Stimulated activated CD8-positive, alpha-beta memory T cell treated with anti-CD3 and anti-CD28 coated beads, Interleukin-2, amount 100 ng/mL, for 1 hour (primary cell): ENCODE data around the gene SEMA3C.

ENCODE experiments used
- DNase-seq, 2 donors: peaks; one replicate each; pipeline ENCODE4 v3.0.0-alpha.2; 2020; ENCODE audit warnings: low read depth in 2 of 2

Gene SEMA3C

DNA sequence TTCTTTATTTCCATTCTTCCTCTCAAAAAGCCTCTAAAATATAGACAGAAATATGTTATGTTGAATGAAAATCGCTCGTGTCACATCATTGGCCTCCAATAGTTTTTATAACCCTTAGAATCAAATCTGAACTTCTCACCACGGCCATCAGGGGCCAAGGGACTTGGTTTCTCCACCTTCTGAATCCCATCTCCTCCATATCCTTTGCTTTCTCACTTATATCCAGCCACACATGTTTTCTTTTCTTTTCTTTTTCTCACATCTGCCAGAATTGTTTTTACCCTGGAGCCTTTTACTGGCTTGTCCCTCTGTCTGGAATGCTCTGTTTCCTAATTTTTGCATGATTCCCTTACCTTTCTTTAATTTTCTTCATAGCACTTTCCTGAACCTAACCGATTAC, 184.8 kb downstream of the SEMA3C start:
- DNase-seq, result no peak

DNA sequence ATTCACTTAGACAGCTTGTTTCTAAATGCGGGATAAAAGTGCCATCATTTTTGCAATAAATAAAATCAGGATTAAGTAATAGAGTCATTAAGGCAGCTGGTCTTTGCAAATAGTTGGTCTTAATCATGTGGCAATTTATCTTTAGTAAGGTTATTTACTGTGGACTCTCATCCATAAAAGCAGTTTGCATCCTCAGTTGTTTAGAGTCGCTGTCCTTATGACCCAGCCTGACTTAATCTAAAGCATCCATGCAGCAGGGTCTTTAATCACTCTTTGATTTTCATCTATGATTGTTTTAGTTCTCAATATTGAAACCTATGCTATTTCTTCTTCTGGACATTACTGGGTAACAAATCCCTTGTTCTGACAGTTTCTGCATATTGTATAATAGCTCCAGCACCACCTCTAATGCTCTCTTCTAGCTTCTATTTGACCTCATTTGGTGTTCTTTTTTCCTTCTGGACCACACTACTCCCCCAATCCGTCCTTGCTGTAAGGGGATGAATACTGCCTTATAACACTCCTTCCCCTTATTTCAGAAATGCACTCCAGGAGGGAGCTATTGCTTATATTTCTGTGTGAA, 185.4 kb downstream of the SEMA3C start:
- no peak for DNase-seq

DNA sequence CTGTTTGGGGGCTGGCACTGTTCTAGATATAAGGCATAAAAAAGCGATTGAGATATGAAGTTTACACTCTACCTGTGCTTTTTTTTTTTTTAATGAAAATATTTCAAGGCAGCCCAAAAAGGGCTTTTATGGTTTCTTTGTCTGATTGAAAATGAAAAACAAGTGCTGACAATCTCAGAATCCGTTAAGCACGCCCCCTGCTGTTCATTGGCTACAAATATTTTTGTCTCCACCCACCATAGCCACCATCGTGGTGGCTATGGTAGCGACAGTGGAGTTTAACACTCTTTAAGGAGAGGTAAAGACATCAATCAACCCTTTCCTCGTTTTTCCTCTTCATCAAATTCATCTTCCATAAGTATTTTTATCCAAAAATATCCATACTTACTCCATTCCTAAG, 186.2 kb downstream of the SEMA3C start:
- no peak for DNase-seq

DNA sequence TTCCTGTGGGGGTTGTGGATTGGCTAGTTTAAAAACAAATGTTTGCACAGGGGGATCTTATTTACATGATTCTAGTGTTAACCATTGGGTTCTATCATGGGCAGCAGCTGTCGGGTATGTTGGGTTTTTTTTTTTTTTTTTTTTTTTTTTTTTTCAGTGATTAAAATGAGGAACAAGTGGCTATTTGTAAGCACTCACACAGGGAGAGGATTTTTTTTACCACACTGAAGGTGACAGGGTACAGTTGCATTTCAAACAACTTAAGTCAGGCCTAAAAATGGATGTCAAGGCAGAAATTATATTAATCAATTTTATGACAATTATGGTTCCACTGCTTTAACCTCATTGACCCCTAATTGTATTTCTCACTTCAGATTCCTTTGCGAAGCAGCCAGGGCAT, 187.6 kb downstream of the SEMA3C start:
- DNase-seq, result no peak

DNA sequence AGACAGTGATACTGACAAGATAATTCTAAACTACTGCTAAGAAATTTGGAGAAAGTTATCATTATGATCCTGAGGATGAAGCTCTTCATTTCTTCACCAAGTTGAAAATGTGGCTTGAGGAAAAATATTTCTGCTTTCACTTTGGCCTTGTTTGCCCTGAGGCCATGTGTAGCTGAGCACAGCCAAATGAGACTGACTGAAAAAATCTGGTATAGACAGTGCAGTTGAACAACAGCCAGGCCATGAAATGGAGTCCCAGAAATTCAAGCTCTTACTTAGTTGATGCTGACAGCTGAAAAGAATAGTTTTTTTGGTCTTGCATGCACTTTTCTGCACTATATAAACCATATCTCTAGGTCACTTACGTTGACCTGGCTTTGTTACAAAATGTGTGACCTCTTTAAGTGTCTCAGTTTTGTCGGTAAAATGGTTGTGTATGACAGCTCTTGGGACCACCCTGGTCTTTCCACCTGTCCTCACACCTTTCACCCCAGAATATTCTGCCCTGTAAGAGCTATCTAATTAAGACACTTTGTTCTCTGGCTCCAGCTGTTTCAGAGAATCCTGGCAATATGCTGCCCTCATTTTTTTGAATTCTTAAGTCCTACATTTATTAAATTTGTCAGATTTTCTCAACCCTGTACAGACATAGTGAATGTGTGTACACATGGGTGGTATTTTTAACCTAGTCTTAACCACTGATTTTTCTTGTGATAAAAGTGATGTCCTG, 189.1 kb downstream of the SEMA3C start:
- no peak for DNase-seq

DNA sequence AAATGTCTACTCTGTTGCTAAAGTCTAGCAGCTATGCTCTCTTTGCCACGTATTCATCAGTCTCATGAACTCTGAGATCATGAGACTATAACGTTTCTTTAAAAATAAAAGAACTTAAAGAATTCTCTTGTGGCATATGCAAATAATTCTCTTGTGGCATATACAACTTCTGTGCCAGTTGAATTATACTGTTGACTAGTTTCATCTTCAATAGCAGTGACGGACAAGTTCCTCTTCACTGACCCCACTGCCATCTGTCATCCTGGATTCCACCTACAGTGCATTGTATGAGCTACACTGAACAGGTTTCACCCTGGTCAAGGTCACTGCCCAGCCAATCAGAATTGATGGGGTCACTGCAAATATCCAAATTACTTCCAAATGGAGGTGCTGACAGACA, 192.2 kb downstream of the SEMA3C start:
- no peak for DNase-seq

DNA sequence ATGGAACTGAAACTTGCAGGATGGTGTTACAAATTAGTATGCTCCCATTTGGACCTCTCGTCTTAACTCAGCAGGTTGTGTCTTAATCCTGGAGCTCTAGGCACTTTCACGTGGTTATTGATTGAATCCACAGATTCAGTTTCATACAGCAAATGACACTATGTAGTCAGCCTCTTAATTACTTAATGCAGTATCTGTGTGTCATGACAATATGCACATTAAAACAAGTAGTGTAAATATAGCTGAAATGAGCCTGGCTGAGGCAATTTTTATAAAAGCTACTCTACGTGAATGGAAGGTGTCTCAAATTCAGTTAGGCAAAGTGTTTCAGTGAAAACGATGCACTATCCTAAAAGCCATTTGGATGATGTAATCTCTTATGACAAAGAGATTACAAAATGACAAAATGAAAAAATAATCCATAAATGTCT, 193.7 kb downstream of the SEMA3C start:
- no peak for DNase-seq

DNA sequence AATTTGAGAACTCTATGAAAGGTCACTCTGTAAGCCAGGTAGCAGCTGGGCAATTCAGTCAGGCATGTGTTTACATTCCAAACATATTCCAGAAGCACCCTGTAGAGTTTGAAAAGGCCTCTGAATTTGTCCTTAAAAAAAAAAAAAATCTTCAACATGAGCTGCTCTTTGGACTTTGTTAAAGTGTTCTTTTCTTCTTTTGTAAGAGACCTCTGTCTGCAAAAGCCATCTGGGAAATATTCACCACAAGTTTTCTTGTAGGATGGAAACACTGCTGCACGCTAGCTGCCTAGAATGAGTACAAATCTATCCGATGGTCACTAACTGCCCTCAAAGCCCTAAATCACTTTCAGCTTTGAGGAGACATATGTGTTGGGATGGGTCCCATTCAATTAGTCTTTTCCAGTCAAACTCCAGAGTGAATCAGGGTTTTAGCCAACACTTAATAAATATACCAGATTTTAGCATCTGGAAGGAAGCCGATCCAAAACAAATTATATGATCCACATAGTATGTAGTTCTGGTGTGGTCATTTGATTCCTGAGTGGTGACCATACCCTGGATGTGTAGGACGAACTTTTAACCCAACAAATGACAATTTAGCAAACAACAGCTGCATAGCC, 194.5 kb downstream of the SEMA3C start:
- DNase-seq, result no peak

DNA sequence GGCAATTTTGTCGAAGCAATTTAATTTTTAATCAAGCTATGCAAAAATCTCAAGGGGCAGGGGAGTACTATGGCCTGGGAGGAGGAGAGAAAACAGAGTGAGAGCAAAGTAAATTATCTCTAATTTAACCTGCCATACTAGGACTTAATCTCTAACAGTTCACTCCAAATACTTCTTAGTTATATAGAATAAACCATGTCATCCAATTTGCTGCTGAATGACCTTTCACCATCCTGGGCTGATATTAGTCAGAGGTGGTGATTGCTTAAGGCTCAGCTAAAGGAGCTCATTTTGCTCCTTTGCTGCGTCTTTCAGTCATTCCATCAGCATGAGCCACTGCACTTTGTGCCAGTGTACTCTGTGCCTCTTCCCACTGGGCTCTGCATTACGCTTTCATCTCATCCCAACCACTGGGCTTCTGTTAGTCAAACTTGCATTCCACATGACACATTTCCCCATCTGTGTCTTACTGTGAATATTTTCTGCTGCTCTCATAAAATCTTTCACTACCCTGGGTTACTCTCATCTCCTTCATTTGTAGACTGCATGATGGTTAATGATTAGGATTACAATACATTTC, 196.1 kb downstream of the SEMA3C start:
- no peak for DNase-seq

DNA sequence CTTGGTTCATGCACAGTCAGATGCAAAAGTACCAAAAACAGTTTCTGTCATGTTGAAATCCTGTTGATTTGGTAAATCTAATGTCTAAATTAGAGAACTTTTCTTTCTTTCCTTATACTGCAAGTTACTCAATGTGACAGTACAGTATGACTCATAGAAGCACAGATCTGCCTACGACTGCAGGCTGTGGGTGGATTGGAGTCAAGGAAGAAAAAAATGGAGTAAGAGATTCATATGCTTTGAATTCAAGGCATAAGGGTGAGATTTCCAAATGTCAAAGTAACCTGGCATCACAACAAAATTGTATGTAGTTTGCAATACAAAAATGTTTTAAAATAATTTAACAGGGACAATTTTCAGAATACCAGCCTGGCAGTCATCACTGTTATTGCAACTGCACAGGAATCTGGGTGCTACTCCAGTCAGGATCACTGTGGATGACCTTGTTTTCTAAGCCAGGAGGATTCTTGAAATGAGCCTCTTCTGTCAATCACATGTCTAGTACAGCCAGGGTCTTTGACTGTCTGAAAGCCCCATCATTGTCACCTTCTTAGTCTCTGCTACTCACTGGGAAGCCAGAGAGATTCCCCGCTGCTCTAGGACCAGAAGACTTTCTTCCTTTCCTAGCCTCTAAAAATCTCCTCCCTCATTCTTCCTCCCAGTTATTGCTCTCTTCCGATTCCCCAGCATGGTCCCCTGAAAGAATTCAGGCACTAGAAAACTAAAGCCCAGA, 196.8 kb downstream of the SEMA3C start:
- DNase-seq, result no peak

DNA sequence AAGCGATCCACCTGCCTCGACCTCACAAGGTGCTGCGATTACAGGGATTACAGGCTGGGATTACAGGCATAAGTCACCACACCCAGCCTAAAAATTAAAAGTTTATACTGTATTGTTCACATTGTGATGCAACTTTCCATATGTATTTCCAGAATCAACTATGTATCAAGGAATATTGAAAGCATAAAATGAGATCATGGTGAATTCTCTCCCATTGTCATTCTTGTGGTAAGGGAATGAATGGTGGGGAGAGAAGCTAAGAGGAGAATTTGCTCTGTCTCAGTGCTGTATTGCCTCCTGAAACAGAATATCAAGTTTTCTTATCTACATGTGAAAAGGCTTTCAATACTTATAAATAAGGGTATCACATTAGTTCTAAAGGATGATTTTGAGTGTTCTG, 198.7 kb downstream of the SEMA3C start:
- no peak for DNase-seq

DNA sequence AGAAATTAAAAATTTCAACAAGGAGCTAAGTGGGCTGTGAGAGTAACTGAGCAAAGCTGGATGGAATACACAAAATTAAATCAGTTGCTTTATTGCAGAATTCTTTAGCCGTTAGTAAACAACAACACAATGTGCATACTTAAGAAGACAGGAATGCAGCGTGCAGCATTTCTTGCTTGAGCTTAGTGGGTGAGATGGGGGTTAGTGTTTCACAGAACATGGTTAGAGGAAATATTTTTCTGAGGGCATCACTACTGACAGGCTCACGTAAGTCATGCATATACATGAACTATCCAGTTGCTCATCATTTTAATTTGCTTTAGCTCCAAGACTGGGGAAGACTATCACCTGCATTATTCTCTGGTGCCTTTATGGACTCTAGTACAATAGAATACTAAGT, 199.6 kb downstream of the SEMA3C start:
- no peak for DNase-seq

DNA sequence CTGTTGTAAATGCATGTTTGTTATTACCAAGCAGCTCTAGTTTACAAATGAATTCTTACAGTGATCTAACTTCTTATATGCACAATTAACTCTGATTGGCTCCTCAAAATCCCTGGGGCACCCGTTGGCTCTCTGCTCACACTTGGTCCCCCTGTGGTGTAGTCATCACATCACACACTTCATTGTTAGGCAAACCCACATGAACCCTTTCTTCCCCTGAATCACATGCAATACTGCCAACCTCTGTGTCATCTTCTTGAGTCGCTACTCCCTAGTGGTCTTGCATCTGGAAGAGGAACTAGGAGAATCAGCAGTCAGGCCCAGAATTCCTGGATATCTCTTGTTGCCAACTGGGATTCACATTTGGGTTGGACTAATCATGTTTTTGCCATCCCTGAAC, 207.3 kb downstream of the SEMA3C start:
- no peak for DNase-seq

DNA sequence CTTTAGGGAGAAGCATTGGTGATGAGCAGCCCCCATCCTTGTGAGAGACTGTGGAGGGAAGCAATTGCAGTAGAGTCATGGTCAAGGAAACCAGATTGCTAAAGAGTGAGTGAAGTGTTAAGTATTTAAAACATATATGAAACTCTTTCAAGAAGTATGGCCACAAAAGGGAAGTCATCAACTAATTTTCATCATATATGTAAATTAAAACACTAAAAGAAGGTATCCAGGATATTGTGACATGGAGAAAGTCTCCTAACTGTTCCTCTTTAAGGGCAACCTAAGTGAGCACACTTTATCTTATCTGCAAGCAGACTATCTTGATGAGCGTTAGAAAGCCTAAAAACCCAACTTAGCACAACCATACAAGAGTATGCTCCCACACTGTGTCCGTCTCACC, 210.7 kb downstream of the SEMA3C start:
- DNase-seq, result no peak

DNA sequence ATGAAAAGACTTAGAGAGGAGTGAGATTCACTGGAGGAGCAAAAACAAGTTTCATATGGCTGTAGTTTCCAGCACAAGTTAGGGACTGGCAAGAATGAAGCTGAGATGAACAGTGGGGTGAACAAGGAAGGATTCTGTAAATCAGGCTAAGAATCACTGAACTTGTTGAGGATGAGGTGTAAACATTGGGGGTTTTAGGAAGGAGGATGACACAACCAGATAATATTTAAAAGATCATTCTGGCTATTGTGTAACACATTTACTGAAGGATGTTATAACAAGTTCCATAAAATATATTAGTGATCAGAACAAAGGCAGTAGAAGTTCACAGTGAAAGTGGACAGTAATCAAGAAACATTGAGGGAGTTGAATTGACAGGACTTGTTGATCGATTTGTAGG, 211.5 kb downstream of the SEMA3C start:
- DNase-seq, result no peak

DNA sequence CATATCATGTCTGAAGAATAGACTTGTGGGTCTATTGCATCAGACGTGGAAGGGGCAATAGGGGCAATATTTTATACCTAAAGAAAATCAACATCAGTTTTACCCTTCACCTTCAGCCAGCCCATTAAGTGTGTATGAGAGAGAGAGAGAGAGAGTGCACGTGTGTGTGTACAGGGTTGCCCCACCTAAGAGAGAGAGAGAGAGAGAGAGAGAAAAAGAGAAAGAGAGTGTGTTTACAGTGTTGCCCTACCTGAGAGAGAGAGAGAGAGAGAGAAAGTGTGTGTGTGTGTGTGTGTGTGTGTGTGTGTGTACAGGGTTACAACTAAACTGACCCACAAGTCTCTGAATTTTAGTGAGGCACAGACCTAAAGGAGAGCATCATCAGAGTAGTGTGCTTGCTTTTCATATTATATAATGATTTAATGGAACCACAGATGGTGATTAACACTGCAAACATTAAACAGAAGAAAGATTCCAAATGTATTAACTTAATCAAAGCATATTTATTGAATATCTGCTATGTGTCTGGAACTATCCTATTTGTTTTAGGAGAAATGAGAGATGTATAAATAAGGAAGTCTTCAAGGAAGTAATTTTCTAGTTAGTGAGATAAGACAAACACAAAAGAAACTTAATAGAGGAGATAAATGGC, 213.6 kb downstream of the SEMA3C start:
- DNase-seq, result no peak

DNA sequence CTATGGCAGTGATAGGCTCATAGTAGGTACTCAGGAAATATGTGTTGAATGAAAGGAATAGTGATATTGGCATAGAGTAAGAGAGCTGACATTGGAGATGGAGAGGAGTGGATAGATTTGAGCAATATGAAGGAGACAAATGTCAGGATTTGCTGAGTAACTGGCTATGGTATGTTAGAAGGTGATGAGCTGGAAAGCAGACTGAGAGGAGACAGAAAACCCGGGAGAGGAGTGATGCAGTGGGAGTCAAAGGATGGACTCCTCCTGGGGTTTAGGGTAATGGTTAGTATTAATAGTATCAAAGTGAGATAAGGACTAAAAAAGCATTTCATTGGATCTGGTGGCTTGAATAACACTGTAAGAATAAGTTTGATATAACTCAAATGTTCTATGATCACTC, 215.6 kb downstream of the SEMA3C start:
- DNase-seq, result no peak

DNA sequence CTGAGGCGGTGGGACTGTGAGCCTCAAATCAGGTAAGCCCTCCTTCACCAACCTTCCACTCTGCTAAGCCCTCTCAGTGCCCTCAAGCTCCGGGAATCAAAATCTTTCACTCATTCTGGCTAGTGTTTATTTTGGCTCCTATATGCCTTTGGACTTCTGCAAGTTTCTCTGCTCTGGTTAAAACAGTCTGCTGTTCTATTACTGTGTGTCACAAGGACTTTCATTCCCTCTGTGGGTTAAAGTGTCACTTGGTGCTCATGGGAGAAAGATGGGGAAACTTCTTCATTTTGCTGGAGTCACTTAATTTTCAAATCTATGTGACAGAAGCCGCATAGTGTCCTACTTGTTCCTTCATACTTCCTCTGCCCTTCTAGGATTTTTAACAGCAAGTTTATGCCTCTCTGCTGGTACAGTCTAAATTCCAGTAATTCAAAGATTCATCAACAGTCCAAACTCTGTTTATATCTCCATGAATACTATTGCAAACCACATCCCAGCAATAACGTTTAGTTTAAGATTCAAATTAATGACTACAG, 219.1 kb downstream of the SEMA3C start:
- DNase-seq, result no peak

DNA sequence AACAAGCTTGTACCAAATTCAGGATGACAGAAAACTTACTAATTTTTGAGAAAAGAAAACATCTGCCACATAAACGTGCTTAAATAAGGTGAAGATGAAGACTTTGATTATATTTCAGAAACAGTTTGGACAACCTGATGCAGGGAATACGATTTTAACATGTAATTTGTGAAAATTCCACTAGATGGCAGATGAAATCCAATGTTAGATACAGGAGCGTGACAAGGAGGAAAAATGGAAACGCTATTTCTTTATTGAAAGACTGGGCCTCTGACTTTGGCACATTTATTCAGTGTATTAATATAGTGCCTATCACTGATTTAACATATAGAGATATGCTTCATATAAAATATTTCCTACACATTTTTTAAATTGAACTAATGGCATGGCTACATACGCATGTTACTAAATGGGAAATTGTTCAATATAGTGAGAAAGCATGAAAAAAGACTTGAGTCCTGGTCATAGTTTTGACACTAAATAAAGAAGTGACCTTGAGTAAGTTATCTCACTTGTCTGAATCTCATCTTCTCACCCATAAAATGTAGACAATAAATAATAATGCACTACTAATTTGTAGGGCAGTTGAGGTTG, 219.7 kb downstream of the SEMA3C start:
- DNase-seq, result no peak
